GM06990 (cell line): ENCODE results near the gene FZD8.

Experiments
- DNase-seq: peaks from one replicate; pipeline ENCODE4 v3.0.0-alpha.2; 2011; ENCODE audit not compliant: insufficient read length; ENCODE audit errors: extremely low read depth
- H3K27me3 ChIP-seq: replicated peaks from 2 replicates; pipeline ENCODE4 v1.6.0; 2011; ENCODE audit warnings: low read length; ENCODE audit not compliant: control insufficient read depth, insufficient read depth
- H3K36me3 ChIP-seq: 2 replicates; pipeline ENCODE4 v1.5.1; 2011; ENCODE audit warnings: low read length; ENCODE audit not compliant: control insufficient read depth, insufficient read depth
- H3K4me3 ChIP-seq: replicated peaks from 2 replicates; pipeline ENCODE4 v1.5.1; 2011; ENCODE audit warnings: low read depth, mild to moderate bottlenecking, control low read depth, low read length
- CTCF ChIP-seq: IDR thresholded peaks from 2 replicates; pipeline ENCODE4 v1.5.1; 2011; ENCODE audit warnings: low read length, control low read depth, mild to moderate bottlenecking, inconsistent platforms; ENCODE audit not compliant: insufficient read depth, poor library complexity, severe bottlenecking

FZD8 gene

GRCh38 chr10:35640474-35640873, 1.6 kb downstream of the FZD8 start:
- no peaks in the 10 kb centered on the region; the same call in 1 of the 2 replicates for H3K27me3 ChIP-seq
- peak; percentile 36 for DNase-seq
- peak; percentile 35 for TF ChIP-seq CTCF
- H3K4me3 ChIP-seq: no peak overlapping the region; the same call in 1 of the 2 replicates
- H3K36me3 ChIP-seq: no peaks in the 10 kb centered on the region

GRCh38 chr10:35639728-35640401, 2.2 kb downstream of the FZD8 start:
- peak; percentile 17 for DNase-seq
- Histone ChIP-seq H3K27me3 (no peaks in the 10 kb centered on the region; the same call in 1 of the 2 replicates), H3K36me3 (no peaks in the 10 kb centered on the region), H3K4me3 (no peak overlapping the region)
- no peak for TF ChIP-seq CTCF

- no peak for TF ChIP-seq CTCF
- no peak overlapping the region for H3K4me3 ChIP-seq
- H3K36me3 ChIP-seq: no peaks in the 10 kb centered on the region
- DNase-seq: no peak
- H3K27me3 ChIP-seq: no peaks in the 10 kb centered on the region; the same call in 1 of the 2 replicates
Observed at GRCh38 chr10:35639021-35639727, 2.9 kb downstream of the FZD8 start.

GRCh38 chr10:35638101-35638500, 4.0 kb downstream of the FZD8 start:
- no peak for TF ChIP-seq CTCF
- Histone ChIP-seq H3K27me3 (no peaks in the 10 kb centered on the region; the same call in 1 of the 2 replicates), H3K36me3 (no peaks in the 10 kb centered on the region), H3K4me3 (no peak overlapping the region)
- no peak for DNase-seq

GRCh38 chr10:35637462-35637861, 4.6 kb downstream of the FZD8 start:
- no peak for TF ChIP-seq CTCF
- Histone ChIP-seq H3K4me3 (no peak overlapping the region), H3K36me3 (no peaks in the 10 kb centered on the region), H3K27me3 (no peaks in the 10 kb centered on the region; the same call in 1 of the 2 replicates)
- DNase-seq: no peak
